ENCODE data around the gene MRAP2.
"Not testable (repeated sequence)": the region's sequence is repeated elsewhere in the genome, so short reads cannot be mapped to it uniquely, and the experiment has no call there.

- TF ChIP-seq CTCF (conservative IDR thresholded peaks at IDR 0.05 in 1 of 2, IDR thresholded peaks at IDR 0.05 in 1 of 2; ENCODE audit: low read depth in 1 of 2, low read length in 2 of 2); EZH2 (IDR thresholded peaks at IDR 0.05; ENCODE audit: low read length, missing control alignments): not testable (repeated sequence)
Measured at GRCh38 chr6:84068873-84069272, 35.3 kb downstream of the MRAP2 start.
